OCI-M2 (cell line): Measurements from ENCODE around the gene NPM1.
A peak's percentile ranks its signal among the peaks of the same experiment; 100 is the strongest.
"Not testable (repeated sequence)": the region's sequence is repeated elsewhere in the genome, so short reads cannot be mapped to it uniquely, and the experiment has no call there.

Experiments
- DNase-seq: peaks from one replicate; lab custom pipeline; 2025; ENCODE audit not compliant: unreplicated experiment; lab: John Stamatoyannopoulos, UW

NPM1 gene, protein sequence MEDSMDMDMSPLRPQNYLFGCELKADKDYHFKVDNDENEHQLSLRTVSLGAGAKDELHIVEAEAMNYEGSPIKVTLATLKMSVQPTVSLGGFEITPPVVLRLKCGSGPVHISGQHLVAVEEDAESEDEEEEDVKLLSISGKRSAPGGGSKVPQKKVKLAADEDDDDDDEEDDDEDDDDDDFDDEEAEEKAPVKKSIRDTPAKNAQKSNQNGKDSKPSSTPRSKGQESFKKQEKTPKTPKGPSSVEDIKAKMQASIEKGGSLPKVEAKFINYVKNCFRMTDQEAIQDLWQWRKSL

DNA sequence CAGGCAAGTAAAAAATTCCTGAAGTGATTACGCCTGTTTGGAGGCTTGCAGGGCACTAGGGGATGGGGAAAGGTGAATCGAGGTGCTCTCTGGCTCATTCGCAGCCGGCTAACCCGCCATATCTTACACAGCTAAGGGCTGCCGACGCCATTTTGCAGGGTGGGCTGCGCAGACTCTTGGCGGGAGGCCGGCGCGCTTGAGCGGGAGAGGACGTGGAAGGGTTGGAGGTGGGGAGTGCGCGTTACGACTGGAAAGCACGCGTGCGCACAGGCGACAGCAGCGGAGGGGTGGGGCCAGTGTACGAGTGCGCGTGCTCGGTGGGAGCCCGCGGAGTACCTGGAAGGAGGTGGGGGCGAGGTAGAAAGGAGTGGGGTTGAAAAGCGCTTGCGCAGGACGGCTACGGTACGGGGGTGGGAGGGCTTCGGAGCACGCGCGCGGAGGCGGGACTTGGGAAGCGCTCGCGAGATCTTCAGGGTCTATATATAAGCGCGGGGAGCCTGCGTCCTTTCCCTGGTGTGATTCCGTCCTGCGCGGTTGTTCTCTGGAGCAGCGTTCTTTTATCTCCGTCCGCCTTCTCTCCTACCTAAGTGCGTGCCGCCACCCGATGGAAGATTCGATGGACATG, at the start of gene NPM1:
Gene NPM1 (plus strand): TSS at position 505 of the 625 bp plus-strand sequence. CDS start 100 bp downstream, at position 605.
- DNase-seq = peak; percentile 70

DNA sequence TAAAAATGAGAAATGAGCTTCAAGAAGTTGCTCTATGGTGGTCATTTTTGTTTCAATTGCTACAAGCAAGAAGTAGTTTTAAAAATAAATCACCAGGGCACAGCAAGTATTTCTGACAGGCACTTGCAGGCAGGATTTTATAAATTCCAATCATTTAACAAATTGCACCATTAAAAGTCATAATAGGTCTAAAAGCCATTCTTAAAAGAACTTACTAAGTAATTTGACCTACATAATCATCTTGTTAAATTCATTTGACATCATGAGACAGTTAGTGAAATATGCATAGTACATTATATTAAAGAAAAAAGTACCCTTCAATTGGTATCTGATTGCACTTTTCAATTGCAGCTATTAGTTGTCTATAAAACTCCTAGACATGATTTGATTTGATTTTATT, 47.6 kb upstream of the NPM1 start:
- DNase-seq = no peak

DNA sequence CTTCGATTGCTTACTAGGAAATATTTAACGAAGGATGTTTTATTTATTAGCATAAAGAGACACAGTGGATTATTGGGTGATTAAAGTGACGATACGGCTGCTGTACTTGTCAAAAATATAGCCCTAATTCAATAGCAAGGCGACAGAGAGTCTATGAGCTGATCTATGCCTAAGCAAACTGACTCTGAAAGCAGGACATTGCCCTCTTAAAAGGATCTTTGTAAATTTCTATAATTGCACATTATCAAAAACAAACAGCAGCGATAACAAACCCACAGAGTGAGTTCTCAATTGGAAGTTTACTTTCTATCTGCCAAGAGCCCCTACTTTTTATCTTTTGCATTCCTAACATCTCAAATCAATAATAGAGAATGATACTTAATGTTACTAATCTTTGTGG, 47.2 kb upstream of the NPM1 start:
- DNase-seq = no peak

DNA sequence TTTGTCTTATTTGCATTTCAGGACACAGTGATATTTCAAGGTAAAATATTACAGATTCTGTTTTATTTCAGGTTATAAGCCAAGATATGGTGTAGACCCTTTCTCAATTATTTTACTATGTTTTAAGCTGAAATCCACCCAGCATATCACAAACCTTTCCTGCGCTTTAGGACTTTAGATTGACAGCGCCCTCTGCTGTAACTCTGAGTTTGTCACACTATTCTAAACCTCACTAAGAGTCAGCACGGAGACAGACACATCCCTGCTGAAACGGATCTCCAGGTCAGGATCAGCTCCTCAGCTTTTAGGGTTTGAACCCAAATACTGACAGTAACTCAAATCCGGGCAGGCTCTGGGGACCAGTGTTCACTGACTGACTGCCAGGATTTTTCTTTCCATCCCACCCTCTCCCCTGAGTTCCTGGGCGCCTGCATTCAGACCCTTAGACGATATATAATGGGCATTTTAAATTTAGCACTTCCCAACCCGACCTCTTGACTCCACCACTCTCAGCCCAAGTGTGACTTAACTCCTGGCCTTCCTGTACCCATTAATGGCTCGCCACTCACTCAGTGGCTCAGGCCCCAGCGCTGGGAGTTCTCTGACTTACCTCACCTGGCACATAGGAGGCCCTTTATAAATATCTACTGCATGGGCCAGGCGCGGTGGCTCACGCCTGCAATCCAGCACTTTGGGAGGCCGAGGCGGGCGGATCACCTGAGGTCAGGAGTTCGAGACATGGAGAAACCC, 45.1 kb upstream of the NPM1 start:
- DNase-seq = no peak

DNA sequence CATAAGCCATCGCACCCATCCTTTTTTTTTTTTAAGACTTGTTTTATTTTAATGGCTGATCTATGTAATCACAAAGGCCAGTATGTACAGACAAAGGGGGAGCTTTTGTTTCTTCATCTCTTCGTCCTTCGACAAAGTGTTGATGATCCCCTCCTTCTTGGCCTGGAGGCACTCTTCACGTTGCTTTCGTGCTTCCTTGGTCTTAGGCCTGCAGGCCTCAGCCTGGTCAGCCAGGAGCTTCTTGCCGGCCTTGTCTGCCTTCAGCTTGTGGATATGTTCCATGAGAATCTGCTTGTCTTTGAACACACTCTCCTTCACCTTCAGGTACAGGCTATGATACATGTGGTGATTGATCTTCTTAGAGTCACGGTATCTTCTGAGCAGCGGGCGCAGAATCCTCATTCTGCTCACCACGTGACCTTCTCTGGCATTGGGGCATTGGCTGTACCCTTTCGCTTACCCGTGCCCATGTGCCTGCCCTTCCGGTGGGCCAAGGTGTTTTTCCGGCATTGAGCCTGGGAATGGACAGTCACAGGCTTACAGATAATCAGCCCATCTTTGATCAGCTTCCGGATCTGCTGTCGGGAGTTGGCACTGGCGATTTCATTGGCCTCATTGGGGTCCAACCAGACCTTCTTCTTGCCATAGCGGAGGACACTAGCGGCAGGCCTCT, 42.6 kb upstream of the NPM1 start:
- no peak for DNase-seq

DNA sequence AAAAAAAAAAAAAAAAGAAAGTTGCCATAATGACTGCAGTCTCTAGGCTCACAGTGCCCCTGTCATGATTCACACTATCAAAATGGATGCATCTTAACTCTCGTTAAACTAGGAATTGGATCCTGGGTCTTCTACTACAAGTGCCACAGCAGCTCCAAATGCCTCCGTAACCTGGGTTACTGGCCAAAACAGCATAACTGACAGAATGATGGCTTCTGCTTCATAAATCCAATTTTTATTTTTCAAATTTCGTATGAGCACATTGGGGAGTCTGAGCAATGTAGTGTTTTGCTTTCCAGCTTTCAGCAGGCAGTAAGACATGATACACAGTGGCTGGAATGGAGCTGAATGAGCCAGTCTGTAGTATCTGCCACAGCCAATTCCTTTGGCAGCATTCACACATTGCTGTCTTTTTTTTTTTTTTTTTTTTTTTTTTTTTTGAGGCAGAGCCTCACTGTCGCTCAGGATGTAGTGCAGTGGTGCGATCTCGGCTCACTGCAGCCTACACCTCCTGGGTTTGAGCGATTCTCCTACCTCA, 36.0 kb upstream of the NPM1 start:
- no peak for DNase-seq

DNA sequence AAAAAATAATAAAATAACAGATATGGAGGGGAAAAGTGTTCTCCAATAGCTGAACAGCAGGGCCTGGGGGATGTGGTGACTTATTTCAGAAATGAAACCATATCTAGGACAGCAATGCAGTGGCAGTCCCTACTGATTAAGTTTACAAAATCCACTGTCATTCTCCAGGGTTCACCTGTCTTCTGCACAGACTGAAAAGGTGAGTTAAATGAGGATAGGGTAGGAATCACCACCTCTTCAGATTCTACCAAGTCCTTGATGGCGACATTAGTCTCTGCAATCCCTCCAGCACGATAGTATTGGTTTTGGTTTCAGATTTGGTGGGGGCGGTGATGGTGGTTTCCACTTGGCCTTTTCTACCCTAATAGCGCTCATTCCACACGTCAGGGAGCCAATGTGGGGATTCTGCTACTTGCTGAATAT, 32.3 kb upstream of the NPM1 start:
- DNase-seq = no peak

DNA sequence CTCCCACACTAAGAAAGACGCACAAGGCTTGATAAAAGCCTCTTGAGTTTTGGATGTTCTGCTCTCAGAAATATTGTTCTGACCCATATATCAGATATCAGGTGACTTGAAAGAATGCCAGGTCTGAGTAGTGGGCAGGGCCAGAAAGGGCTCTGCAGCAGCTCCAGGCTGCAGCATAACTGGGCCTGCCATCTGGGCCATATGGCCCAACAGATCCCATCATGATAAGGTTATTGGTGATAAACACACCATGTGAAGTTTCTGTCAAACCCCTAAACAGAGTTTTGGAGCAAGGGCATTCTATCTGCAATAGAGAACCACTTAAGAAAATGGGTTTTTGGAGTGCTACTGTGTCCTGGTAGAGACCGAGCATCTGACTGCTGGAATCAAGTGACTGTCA, 29.8 kb upstream of the NPM1 start:
- DNase-seq = no peak

DNA sequence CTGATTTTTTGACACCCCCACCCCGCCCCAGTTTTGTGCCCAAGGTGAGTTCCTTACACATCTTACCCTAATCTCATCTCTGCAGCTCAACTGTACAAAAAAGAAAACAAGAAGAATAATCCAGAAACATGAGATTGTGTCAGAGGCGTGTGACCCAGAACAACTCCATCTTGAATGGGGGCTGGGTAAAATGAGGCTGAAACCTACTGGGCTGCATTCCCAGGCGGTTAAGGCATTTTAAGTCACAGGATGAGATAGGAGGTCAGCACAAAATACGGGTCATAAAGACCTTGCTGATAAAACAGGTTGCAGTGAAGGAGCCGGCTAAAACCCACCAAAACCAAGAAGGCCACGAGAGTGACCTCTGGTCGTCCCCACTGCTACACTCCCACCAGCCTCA, 26.5 kb upstream of the NPM1 start:
- not testable (repeated sequence) for DNase-seq

DNA sequence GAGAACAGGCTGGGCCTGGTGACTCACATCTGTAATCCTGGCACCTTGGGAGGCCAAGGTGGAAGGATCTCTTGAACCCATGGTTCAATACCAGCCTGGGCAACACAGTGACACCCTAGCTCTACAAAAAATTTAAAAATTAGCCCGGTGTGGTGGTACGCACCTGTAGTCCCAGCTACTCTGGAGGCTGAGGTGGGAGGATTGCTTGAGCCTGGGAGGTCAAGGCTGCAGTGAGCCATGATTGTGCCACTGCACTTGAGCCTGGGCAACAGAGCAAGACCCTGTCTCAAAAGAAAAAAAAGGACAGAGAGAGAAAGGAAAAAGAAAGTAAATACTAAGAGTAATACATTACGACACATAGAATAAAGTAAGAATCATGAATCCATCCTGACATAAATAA, 24.4 kb upstream of the NPM1 start:
- not testable (repeated sequence) for DNase-seq

DNA sequence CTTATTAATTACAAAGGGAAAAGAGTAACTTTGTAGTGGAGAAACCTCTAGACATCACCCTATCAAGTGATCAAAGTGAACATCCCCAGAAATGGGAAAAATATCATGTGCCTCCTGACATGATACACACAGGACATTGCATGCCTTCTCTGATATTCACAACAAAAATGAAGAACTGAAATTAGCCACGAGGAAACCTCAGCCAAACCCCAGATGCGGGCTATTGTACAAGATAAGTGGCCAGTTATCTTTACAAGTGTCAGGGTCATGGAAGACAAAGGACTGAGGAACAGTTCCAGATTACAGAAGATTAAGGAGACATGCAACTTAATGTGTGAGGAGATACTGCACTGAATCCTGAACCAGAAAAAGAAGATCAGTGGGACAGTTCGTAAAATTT, 23.8 kb upstream of the NPM1 start:
- no peak for DNase-seq

DNA sequence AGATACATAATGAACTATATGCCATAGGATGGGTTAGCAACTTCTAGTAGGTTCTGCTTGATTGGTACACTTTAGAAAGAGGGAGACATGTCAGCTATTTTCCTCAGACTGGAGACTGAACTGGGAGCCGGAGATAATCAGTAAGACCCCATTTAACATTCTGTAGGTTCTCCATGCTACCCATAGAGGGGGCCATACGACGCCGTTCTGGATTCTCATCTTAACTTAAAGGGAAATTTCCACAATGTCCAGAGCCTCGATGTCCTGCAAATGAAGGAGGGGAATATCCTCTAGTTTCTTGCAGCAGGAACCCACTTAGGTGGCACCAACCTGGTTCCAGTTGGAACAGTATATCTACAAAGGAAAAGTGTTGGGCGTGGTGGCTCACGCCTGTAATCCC, 22.3 kb upstream of the NPM1 start:
- DNase-seq = no peak

DNA sequence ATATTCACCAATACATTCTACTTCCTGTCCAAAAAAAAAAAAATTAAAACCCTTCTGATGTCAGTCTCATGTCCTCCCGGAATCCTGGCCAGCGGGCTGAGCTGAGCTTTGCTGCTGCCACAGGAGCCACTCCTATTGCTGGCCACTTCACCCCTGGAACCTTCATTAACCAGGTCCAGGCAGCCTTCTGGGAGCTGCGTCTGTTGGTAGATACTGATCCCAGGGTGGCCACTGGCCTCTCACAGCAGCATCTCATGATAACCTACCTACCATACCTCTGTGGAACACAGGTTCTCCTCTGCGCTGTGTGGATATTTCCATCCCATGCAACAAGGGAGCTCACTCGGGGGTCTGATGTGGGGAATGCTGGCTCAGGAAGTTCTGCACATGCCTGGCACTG, 21.0 kb upstream of the NPM1 start:
- DNase-seq = no peak

DNA sequence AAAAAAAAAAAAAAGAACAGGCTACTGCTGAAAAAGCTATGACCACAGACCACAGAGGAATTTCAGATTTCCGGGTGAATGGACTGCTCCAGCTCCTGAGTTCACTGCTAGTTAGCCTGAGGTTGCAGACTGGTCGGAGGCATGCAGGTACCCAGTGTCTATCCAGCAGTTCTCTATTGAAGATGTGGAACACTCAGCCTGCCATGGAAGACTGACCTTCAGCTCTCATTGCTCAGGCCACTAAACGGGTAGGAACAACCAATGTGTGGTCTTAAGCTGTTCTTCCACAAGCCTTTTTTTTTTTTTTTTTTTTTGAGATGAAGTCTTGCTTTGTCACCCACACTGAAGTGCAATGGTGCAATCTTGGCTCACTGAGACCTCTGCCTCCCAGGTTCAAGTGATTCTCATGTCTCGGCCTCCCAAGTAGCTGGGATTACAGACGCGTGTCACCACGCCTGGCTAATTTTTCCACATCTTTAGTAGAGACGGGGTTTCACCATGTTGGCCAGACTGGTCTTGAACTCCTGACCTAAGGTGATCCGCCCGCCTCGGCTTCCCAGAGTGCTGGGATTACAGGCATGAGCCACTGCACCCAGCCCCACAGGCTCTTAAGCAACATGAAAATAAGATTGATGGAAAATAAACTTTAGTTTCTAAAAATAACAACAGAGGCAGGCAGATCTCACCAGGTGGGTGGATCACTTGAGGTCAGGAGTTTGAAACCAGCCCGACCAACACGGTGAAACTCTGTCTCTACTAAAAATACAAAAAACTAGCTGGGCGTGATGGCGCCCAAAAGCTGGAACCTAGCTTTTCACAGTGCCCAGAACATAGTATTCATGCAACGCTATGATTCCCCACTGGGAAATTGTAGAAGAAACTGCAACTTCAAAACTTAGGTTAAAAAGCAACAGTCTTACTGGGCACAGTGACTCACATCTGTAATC, 20.0 kb upstream of the NPM1 start:
- no peak for DNase-seq

DNA sequence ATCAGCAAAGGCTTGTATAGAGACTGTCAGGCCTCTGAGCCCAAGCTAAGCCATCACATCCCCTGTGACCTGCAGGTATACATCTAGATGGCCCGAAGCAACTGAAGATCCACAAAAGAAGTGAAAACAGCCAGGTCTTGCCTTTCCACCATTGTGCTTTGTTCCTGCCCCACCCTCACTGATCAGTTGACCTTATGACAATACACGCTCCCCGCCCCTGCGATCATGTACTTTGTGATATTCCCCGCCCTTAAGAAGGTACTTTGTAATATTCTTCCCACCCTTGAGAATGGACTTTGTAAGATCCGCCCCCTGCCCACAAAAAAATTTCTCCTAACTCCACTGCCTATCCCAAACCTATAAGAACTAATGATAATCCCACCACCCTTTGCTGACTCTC, 18.6 kb upstream of the NPM1 start:
- no peak for DNase-seq

DNA sequence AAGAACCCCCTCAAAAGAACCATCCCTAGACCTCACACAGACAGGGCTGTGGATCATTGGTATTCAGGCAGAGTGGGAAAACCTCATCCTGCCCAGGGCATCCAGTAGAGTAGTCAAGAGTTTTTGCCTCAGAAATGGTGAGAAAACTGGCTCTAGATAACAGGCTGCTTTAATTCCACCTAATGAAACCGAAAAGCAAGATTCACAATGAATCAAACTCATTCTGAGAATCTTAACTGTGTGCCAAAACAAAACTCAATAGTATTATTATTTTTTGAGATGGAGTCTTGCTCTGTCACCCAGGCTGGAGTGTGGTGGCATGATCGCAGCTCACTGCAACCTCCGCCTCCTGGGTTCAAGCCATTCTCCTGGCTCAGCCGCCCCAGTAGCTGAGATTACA, 17.8 kb upstream of the NPM1 start:
- DNase-seq = no peak

DNA sequence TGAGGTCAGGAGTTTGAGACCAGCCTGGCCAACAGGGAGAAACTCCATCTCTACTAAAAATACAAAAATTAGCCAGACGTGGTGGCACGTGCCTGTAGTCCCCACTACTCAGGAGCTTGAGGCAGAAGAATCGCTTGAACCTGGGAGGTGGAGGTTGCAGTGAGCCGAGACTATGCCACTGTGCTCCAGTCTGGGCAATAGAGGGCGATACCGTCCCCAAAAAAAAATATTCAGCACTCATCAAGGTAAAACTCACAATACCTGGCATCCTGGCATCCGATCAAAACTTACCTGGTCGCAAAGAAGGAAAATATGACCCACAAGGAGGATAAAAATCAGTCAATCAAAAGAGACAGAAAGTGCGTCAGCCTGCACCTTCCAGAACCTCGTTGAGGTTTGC, 16.8 kb upstream of the NPM1 start:
- not testable (repeated sequence) for DNase-seq

DNA sequence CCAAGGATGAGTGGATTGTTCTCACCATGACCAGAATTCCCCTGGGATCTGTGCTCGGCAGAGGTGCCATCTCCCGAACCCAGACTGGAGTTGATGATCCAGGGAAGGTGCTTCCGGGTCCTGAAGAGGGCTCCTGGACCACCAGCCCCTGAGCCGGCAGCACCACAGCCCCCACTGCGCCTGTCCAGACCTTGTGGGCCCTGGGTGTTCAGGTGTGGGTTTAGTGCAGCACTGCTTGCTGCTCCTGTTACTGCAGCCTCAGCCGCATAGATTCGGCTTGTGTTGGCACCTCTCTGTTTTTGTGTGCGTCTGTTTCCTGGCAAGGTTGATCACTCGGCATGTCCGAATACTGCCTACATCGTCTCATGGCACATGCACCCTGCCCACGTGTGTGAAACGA, 16.3 kb upstream of the NPM1 start:
- no peak for DNase-seq

DNA sequence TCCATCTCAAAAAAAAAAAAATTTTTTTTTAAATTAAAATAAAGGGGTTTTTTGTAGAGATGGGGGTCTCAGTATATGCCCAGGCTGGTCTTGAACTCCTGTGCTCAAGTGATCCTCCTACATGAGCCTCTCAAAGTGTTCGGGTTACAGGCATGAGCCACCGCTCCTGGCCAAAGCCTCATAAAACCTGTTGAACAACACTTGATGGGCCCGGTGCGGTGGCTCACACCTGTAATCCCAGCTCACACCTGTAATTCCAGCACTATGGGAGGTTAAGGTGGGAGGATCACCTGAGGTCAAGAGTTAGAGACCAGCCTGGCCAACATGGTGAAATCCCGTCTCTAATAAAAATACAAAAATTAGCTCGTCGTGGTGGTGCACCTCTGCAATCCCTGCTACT, 7.7 kb upstream of the NPM1 start:
- no peak for DNase-seq

DNA sequence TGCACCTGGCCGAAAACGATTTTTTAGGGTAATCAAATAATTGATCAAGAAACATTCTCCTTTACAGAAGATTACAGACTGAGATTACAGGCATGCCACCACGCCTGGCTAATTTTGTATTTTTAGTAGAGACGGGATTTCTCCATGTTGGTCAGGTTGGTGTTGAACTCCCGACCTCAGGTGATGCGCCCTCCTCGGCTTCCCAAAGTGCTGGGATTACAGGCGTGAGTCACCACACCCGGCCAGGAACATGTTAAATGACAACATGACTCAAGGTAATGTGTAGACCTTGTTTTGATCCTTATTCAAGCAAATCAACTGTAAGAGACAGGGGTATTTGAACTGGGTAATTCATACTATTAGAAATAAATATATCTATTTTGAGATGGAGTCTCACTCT, 3.2 kb upstream of the NPM1 start:
- DNase-seq = not testable (repeated sequence)
